Renal cortical epithelial cell (primary cell): ENCODE measurements around the gene ENTREP1. TPM values are rescaled to one million over a fixed set of nuclear protein-coding genes. Genes with fewer than 3 reads are reported as not detected.
"Not testable (repeated sequence)": the region's sequence is repeated elsewhere in the genome, so short reads cannot be mapped to it uniquely, and the experiment has no call there.

Source experiments
- DNase-seq: peaks from one replicate; pipeline ENCODE4 v3.0.0-alpha.2; 2011; ENCODE audit warnings: low read depth
- total RNA-seq: library from RNA; depleted of rRNA; stranded (reverse); fragments of >200 nt; gene quantifications from 2 replicates; pipeline ENCODE4 v1.2.3, GENCODE V29; 2014

ENTREP1 gene
- total RNA-seq, 1 donor from 2014 or later, result 2.4 TPM

GRCh38 chr9:69371001-69371400 is 46.0 kb downstream of the ENTREP1 start:
- DNase-seq, result peak; percentile 35

GRCh38 chr9:69376651-69377050 is 51.6 kb downstream of the ENTREP1 start:
- DNase-seq, result peak; percentile 96

- no peak for DNase-seq
Measured at GRCh38 chr9:69377291-69377690, 52.3 kb downstream of the ENTREP1 start.

GRCh38 chr9:69377981-69378380 is 53.0 kb downstream of the ENTREP1 start:
- no peak for DNase-seq

DNA sequence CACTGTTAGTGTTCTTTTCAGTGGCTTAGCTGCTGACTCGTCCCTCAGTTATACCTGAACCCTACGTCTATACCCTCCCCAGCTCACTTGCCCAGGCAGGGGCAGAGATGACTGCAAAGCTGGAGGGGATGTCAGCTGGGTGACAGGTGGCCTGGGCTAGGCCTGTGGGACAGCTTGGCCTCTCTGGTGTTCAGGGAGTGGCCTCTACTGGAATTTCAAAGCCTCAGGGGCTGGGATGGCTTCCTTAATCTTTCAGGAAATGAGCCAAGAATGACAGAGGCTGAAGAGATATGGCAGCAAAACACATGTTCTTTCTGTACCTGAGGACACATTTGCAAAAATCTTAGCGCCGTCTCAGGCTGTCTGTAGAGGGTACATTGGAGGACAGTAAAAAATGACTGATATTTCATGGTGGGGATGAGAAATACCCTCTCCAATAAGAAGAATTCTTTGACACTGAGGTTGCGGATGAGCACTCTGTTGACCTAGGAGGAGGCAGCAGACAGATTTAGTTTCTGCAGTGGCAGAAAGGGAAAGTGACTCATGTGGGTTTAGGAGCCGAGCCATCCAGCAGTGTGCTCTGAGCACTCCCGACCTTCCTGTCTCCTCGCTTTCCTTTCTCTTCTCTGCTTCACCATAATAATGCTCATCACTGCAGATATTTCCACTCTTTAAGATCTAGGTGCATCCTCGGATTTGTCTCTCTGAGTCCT is 54.4 kb downstream of the ENTREP1 start:
- DNase-seq, result peak; percentile 38

DNA sequence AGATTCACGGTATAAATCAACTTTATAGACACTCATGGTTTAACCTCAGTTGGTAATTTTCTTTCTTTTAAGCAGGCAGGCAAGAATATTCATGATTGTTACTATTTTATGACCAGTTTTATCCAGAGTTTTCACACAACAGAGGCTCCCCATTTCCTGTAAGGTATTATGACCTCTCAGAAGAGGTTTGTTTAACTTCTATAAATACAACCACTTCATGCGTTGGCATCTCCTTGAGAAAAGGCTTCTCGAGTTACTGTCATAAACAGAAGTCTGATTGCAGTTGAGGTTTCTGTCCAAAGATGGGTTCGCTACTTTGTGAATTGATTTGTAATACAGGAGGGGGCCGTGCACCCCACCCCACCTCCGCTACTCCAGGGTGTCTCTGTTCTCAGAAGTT is 55.3 kb downstream of the ENTREP1 start:
- no peak for DNase-seq

- DNase-seq, result peak; percentile 51
Measured at GRCh38 chr9:69380811-69381210, 55.8 kb downstream of the ENTREP1 start.

- no peak for DNase-seq
Measured at GRCh38 chr9:69382135-69382534, 57.1 kb downstream of the ENTREP1 start.

GRCh38 chr9:69385581-69386033 is 60.6 kb downstream of the ENTREP1 start:
- no peak for DNase-seq

DNA sequence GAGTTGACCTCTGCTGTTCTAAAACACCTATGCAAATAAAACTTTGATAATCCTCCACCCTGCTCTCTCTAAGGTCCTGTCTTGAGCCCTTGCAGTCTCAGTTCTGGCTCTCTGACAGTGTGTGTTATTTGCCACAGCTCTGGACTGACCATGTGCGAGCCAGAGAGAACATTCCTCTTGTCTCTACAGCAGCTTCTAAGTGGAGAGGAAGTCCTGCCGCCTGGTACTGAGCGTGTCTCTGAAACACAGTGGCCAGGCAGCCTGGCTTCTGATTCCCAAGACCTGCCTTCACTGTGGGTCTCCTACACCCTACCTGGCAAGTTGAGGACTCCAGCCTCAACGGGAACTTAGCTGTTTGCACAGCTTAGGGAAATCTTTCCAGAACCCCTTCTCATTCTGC is 61.6 kb downstream of the ENTREP1 start:
- DNase-seq, result no peak

DNA sequence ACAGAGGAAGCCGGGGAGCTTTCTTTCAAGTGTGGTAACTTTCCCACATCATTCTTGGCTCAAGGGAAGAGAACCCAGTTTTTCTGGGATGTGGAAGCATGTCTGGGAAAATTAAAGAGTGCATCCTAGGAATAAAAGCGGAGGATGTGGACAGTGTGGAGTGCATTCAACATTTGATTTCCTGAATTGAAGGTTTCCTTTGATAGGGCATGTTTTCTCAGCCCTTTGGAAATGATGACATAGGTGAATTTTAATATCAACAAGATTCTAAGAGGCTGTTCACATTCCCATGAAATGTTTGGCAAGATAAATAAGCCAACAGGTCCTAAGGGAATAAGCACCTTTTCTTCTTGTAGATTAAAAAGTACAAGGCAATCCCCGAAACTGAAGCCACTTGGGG is 63.6 kb downstream of the ENTREP1 start:
- no peak for DNase-seq

DNA sequence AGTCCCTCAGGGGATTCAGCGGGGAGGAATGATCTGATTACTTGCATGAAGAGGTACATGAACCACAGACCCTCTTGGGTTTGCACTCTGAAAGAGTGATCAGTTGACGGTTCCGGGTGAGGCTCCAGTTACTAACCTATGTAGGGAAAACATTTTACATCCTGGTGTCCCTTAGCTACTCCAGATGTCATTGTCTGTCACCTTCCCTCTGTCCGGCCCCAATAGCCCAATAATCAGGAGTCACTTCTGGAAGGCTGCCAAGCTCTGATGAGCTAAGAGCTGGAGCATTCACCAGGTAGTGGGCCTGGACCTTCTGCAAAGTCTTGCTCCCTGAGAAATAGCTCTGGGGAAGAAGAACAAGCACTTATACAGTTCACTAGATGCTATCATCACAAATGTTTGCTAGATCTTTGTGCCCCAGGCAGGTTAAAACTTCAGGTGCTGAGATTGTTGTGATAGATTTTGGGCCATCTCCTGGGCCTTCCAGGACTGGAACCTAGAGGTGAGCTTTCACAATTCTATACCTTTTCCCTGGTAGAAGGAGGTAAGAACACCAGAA is 64.5 kb downstream of the ENTREP1 start:
- DNase-seq, result no peak

DNA sequence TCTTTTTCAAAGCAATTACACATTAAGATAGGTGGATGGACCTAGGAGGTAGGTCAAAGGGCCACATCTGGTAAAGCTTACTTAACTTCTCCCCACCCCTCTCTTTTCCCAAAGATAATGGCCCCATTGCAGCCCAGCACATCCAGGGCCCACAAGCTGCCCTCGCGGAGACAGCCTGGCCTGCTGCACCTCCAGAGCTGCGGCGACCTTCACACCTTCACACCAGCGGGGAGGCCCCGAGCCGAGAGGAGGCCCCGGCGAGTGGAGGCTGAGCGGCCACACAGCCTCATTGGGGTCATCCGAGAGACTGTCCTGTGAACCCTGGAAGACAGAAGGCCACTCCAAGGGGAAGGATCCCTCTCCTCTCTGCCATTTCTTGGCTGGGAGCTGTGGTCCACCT is 66.5 kb downstream of the ENTREP1 start:
- no peak for DNase-seq

GRCh38 chr9:69391946-69392345 is 66.9 kb downstream of the ENTREP1 start:
- DNase-seq, result no peak

DNA sequence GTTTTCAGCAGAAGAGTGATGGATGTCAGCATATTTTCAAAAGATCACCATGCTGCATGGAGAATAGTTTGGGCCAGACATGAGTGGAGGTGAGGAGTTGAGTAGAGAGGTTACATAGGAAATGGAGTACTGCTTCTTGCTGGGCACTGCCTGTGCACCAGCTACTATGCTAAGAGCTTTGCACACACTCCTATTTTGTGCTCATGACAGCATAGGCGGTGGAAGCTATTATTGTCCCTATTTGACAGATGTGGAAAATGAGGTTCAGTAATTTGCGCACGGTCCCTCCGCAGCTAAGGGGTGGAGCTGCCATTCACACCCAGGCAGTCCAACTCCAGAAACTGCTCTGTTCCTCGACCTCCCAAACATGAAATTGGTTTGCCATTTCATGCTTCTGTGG is 67.8 kb downstream of the ENTREP1 start:
- DNase-seq, result no peak

DNA sequence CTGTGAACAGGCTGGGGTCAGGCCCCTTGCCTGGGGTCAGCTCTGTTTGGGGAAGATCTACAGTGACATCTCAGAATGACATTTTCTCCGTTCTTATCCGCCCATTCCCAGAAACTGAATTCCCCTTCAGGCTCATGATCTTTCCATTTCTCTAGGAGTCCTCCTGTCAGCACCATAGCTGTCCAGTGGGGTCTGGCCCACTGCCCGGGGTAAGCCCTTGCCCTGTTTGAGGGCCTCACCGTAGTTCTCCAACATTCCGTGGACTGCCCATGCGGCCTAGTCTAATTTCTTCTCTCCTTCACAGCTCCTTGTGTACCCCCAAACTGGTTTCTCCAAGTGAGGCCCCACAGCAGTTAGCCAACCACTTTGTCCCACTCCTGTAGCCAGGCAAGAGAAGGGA is 68.4 kb downstream of the ENTREP1 start:
- DNase-seq, result no peak

DNA sequence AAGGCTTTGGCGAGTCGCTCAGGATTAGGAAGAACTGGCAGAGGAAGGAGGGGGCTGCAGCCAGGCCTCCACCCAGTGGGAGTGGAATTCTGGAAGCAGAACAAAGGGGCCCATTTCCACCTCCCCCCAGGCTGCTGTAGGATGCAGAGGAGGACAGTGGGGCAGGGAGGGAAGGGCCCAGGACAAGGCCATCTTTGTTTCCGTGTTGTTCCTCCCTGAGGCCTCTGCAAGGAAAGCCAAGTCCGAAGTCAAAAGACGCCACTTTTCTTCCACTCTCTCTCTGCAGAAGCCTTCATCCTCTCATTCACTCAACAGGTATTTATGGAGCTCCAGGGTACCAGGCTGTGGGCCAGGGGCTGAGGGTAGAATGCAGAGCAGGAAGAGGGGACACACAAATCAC is 70.7 kb downstream of the ENTREP1 start:
- DNase-seq, result no peak

- no peak for DNase-seq
Measured at GRCh38 chr9:69396759-69397158, 71.7 kb downstream of the ENTREP1 start.

GRCh38 chr9:69397384-69398214 is 72.6 kb downstream of the ENTREP1 start:
- no peak for DNase-seq

DNA sequence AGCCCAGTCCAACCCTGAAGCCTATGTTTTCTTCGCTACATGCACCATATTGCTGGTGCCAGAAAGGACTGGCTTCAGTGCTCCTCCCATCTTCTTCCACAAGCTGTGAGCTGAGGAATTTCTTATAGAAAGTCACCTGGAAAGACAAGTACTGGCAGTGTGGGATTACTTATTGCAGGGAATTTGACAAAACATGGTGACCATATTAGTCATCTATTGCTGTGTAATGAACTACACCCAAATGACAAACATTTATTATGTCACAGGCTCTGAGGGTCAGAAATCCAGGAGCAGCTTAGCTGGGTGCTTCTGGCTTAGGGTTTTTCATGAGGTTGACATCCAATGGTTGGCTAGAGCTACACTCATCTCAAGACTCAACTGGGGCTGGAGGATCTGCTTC is 75.5 kb downstream of the ENTREP1 start:
- DNase-seq, result peak; percentile 51

- not testable (repeated sequence) for DNase-seq
Measured at GRCh38 chr9:69409936-69410335, 84.9 kb downstream of the ENTREP1 start.

GRCh38 chr9:69411246-69411645 is 86.2 kb downstream of the ENTREP1 start:
- no peak for DNase-seq
